Measurements from ENCODE around the gene SRC.

GRCh38 chr20:37317316-37317715, 28.6 kb upstream of the SRC start:
- TF ChIP-seq, protein P1, sequence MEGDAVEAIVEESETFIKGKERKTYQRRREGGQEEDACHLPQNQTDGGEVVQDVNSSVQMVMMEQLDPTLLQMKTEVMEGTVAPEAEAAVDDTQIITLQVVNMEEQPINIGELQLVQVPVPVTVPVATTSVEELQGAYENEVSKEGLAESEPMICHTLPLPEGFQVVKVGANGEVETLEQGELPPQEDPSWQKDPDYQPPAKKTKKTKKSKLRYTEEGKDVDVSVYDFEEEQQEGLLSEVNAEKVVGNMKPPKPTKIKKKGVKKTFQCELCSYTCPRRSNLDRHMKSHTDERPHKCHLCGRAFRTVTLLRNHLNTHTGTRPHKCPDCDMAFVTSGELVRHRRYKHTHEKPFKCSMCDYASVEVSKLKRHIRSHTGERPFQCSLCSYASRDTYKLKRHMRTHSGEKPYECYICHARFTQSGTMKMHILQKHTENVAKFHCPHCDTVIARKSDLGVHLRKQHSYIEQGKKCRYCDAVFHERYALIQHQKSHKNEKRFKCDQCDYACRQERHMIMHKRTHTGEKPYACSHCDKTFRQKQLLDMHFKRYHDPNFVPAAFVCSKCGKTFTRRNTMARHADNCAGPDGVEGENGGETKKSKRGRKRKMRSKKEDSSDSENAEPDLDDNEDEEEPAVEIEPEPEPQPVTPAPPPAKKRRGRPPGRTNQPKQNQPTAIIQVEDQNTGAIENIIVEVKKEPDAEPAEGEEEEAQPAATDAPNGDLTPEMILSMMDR (conservative IDR thresholded peaks at IDR 0.05; ENCODE audit: low read depth, low read length) = no peak
- no peak for TF ChIP-seq EZH2phosphoT487 (IDR thresholded peaks at IDR 0.05; ENCODE audit: borderline replicate concordance, low read length)

All from PC-3 (cell line).